ENCODE measurements around the gene ANKRD55. TPM values are rescaled to one million over a fixed set of nuclear protein-coding genes. Genes with fewer than 3 reads are reported as not detected.
"Not testable (repeated sequence)": the region's sequence is repeated elsewhere in the genome, so short reads cannot be mapped to it uniquely, and the experiment has no call there.

ANKRD55 gene
- total RNA-seq, 1 experiment from 2014 or later: not detected

DNA sequence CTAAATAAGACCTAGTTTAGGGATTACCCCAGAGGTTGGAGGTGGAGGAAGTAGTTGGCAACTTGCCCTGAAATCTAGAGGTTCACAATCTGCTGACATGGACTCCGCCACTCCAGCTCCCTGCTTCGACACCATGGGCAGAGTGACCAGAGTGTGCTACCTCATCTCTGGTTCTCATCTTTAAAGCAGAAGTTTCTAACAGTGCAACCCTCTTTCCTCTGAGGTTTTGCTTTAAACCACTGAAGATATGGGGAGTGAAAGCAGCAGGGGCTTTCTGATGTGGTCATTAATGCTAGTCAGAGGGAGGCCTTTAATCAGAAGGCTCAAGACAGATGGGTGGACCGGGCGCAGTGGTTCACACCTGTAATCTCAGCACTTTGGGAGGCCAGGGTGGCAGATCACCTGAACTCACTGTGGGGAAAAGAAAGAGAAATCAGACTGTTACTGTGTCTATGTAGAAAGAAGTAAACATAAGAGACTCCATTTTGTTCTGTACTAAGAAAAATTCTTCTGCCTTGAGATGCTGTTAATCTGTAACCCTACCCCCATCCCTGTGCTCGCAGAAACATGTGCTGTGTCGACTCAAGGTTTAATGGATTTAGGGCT is 76.4 kb downstream of the ANKRD55 start:
- H3K36me3 Mint-ChIP-seq; H3K4me3 Mint-ChIP-seq; DNase-seq (ENCODE audit: low spot score); POLR2A ChIA-PET; H3K9me3 Mint-ChIP-seq; H3K27ac Mint-ChIP-seq; CTCF ChIA-PET; H3K27me3 Mint-ChIP-seq (ENCODE audit: low read depth): not testable (repeated sequence)
- peak; percentile 35 for ATAC-seq
- H3K4me1 Mint-ChIP-seq: peaks cover 59% of the 10 kb centered on the region
- TF ChIP-seq, protein P1, sequence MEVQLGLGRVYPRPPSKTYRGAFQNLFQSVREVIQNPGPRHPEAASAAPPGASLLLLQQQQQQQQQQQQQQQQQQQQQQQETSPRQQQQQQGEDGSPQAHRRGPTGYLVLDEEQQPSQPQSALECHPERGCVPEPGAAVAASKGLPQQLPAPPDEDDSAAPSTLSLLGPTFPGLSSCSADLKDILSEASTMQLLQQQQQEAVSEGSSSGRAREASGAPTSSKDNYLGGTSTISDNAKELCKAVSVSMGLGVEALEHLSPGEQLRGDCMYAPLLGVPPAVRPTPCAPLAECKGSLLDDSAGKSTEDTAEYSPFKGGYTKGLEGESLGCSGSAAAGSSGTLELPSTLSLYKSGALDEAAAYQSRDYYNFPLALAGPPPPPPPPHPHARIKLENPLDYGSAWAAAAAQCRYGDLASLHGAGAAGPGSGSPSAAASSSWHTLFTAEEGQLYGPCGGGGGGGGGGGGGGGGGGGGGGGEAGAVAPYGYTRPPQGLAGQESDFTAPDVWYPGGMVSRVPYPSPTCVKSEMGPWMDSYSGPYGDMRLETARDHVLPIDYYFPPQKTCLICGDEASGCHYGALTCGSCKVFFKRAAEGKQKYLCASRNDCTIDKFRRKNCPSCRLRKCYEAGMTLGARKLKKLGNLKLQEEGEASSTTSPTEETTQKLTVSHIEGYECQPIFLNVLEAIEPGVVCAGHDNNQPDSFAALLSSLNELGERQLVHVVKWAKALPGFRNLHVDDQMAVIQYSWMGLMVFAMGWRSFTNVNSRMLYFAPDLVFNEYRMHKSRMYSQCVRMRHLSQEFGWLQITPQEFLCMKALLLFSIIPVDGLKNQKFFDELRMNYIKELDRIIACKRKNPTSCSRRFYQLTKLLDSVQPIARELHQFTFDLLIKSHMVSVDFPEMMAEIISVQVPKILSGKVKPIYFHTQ (CRISPR knock-in tag; IDR thresholded peaks at IDR 0.05): 0 out of 2 replicates have a peak, but pooled peaks have one; percentile 38

DNA sequence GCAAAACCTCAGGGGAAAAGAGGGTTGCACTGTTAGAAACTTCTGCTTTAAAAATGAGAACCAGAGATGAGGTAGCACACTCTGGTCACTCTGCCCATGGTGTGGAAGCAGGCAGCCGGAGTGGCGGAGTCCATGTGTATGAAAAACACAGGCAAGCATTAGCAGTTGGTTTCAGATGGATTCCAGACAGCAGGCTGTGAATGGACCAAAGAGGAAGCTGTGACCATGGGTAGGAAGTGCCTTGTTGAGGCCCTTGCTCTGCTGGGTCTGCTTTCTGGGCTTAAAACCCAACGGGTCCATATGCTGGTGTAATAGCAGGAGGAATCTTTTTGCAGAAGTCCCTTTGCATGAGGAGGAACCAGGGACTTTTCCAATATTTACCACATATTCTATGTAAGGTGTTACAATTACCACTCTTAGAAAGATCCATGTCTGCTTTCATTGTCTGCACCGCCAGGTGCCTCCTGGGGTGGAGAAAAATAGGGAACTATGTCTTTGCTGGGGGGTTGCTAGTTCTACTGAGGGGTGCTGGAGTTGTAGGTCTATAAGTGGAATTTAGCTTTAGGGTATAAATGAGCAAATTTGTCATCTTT is 77.0 kb downstream of the ANKRD55 start:
- ChIA-PET POLR2A (no interaction called here), CTCF (no interaction called here)
- TF ChIP-seq ZMAT4 (CRISPR knock-in tag; IDR thresholded peaks at IDR 0.05): no peak
- no peaks in the 10 kb centered on the region for H3K36me3 Mint-ChIP-seq
- no peaks in the 10 kb centered on the region for H3K9me3 Mint-ChIP-seq
- no peak overlapping the region for H3K4me3 Mint-ChIP-seq
- peaks cover 9% of the 10 kb centered on the region; the same call in 1 of the 2 replicates for H3K27me3 Mint-ChIP-seq (ENCODE audit: low read depth)
- no peak overlapping the region for H3K27ac Mint-ChIP-seq
- ATAC-seq: no peak
- H3K4me1 Mint-ChIP-seq: peaks cover 53% of the 10 kb centered on the region
- no peak for DNase-seq (ENCODE audit: low spot score)

GRCh38 chr5:56154732-56155484 is 78.2 kb downstream of the ANKRD55 start:
- DNase-seq (ENCODE audit: low spot score): no peak
- no peak for TF ChIP-seq JUN (CRISPR knock-in tag; IDR thresholded peaks at IDR 0.05)
- no peak for TF ChIP-seq PRRX2 (CRISPR knock-in tag; IDR thresholded peaks at IDR 0.05)
- no peak for TF ChIP-seq SMAD3 (CRISPR knock-in tag; IDR thresholded peaks at IDR 0.05; ENCODE audit: borderline replicate concordance)
- no peak for TF ChIP-seq E2F4 (CRISPR knock-in tag; IDR thresholded peaks at IDR 0.05; ENCODE audit: borderline replicate concordance, low read depth)
- TF ChIP-seq ZNF416 (CRISPR knock-in tag; IDR thresholded peaks at IDR 0.05): no peak
- no peak for TF ChIP-seq HMGXB4 (CRISPR knock-in tag; IDR thresholded peaks at IDR 0.05)
- TF ChIP-seq ATF1 (CRISPR knock-in tag; IDR thresholded peaks at IDR 0.05): no peak
- no peak for TF ChIP-seq ZNF281 (CRISPR knock-in tag; IDR thresholded peaks at IDR 0.05)
- TF ChIP-seq IRF2 (CRISPR knock-in tag; IDR thresholded peaks at IDR 0.05; ENCODE audit: borderline replicate concordance, low read depth): no peak
- TF ChIP-seq, protein P1 (CRISPR knock-in tag; IDR thresholded peaks at IDR 0.05): no peak
- no peak for TF ChIP-seq CREB1 (CRISPR knock-in tag; IDR thresholded peaks at IDR 0.05)
- TF ChIP-seq NFE2L1 (CRISPR knock-in tag; IDR thresholded peaks at IDR 0.05): no peak
- H3K36me3 Mint-ChIP-seq: no peaks in the 10 kb centered on the region
- H3K4me3 Mint-ChIP-seq: no peak overlapping the region
- CTCF ChIA-PET: no interaction called here
- H3K27ac Mint-ChIP-seq: no peak overlapping the region
- no peak for ATAC-seq
- H3K9me3 Mint-ChIP-seq: no peaks in the 10 kb centered on the region
- POLR2A ChIA-PET: no interaction called here
- H3K4me1 Mint-ChIP-seq: peaks cover 46% of the 10 kb centered on the region
- peaks cover 9% of the 10 kb centered on the region; the same call in 1 of the 2 replicates for H3K27me3 Mint-ChIP-seq (ENCODE audit: low read depth)

Measured in WTC11 (cell line).